Parathyroid adenoma (tissue), 2 donors: ENCODE measurements around the gene UBR3.
"Not testable (repeated sequence)": the region's sequence is repeated elsewhere in the genome, so short reads cannot be mapped to it uniquely, and the experiment has no call there.

Experiments
- H2AFZ ChIP-seq: fragments of 300-600 bp; sonication (generic); one replicate; pipeline ENCODE4 v1.7.0; 2017; ENCODE audit warnings: antibody characterized with exemption, mild to moderate bottlenecking
- H3K27ac ChIP-seq: fragments of 300-600 bp; sonication (generic); one replicate; pipeline ENCODE4 v1.7.0; 2017
- H3K27me3 ChIP-seq: fragments of 300-600 bp; sonication (generic); one replicate; pipeline ENCODE4 v1.7.0; 2017; ENCODE audit warnings: low read length; ENCODE audit not compliant: control insufficient read depth, insufficient read depth
- H3K36me3 ChIP-seq: fragments of 300-600 bp; sonication (generic); one replicate; pipeline ENCODE4 v1.7.0; 2017; ENCODE audit warnings: low read length; ENCODE audit not compliant: control insufficient read depth, insufficient read depth
- H3K4me1 ChIP-seq: fragments of 300-600 bp; sonication (generic); one replicate; pipeline ENCODE4 v1.7.0; 2017; ENCODE audit warnings: control low read depth
- H3K4me2 ChIP-seq: fragments of 300-600 bp; sonication (generic); one replicate; pipeline ENCODE4 v1.7.0; 2017; ENCODE audit warnings: low read length
- H3K4me3 ChIP-seq: fragments of 300-600 bp; sonication (generic); one replicate; pipeline ENCODE4 v1.7.0; 2017; ENCODE audit warnings: low read depth, low read length
- H3K79me2 ChIP-seq: fragments of 300-600 bp; sonication (generic); one replicate; pipeline ENCODE4 v1.7.0; 2017; ENCODE audit warnings: control low read depth
- H3K9ac ChIP-seq: fragments of 300-600 bp; sonication (generic); one replicate; pipeline ENCODE4 v1.7.0; 2017; ENCODE audit warnings: mild to moderate bottlenecking
- H3K9me3 ChIP-seq: fragments of 300-600 bp; sonication (generic); one replicate; pipeline ENCODE4 v1.7.0; 2017; ENCODE audit warnings: low read length; ENCODE audit not compliant: control insufficient read depth
- CTCF ChIP-seq: fragments of 300-600 bp; sonication (generic); IDR thresholded peaks from one replicate; pipeline ENCODE4 v1.7.0; 2017; ENCODE audit warnings: antibody characterized with exemption, mild to moderate bottlenecking
- donor health status: primary hyperparathyroidism.

The UBR3 gene

GRCh38 chr2:169895294-169895985 lies 68.2 kb downstream of the UBR3 start:
- Histone ChIP-seq H3K4me2 (no peak overlapping the region), H2AFZ (no peak overlapping the region), H3K79me2 (no peaks in the 10 kb centered on the region), H3K4me1 (peaks cover 6% of the 10 kb centered on the region), H3K36me3 (no peaks in the 10 kb centered on the region), H3K27me3 (no peaks in the 10 kb centered on the region), H3K4me3 (no peak overlapping the region), H3K27ac (no peak overlapping the region), H3K9ac (no peak overlapping the region), H3K9me3 (no peaks in the 10 kb centered on the region)
- TF ChIP-seq CTCF = no peak

- peaks cover 6% of the 10 kb centered on the region for H3K4me1 ChIP-seq
- no peak overlapping the region for H2AFZ ChIP-seq
- H3K36me3 ChIP-seq = no peaks in the 10 kb centered on the region
- H3K4me3 ChIP-seq = no peak overlapping the region
- TF ChIP-seq CTCF = no peak
- no peaks in the 10 kb centered on the region for H3K79me2 ChIP-seq
- no peak overlapping the region for H3K9ac ChIP-seq
- no peak overlapping the region for H3K4me2 ChIP-seq
- no peaks in the 10 kb centered on the region for H3K27me3 ChIP-seq
- H3K9me3 ChIP-seq = no peaks in the 10 kb centered on the region
- H3K27ac ChIP-seq = no peak overlapping the region
Observed at GRCh38 chr2:169897834-169898233, 70.6 kb downstream of the UBR3 start.

- not testable (repeated sequence) for H3K27ac ChIP-seq, H3K27me3 ChIP-seq, H3K9ac ChIP-seq, H3K79me2 ChIP-seq, H2AFZ ChIP-seq, H3K4me3 ChIP-seq, H3K4me1 ChIP-seq, H3K36me3 ChIP-seq, H3K9me3 ChIP-seq, H3K4me2 ChIP-seq
Observed at GRCh38 chr2:169900103-169900502, 72.8 kb downstream of the UBR3 start.

- no peak for TF ChIP-seq CTCF
- no peak overlapping the region for H3K4me2 ChIP-seq
- no peak overlapping the region for H3K4me3 ChIP-seq
- H3K27me3 ChIP-seq = no peaks in the 10 kb centered on the region
- H2AFZ ChIP-seq = no peak overlapping the region
- H3K9me3 ChIP-seq = no peaks in the 10 kb centered on the region
- H3K9ac ChIP-seq = no peak overlapping the region
- no peaks in the 10 kb centered on the region for H3K79me2 ChIP-seq
- H3K27ac ChIP-seq = no peak overlapping the region
- H3K36me3 ChIP-seq = no peaks in the 10 kb centered on the region
- no peaks in the 10 kb centered on the region for H3K4me1 ChIP-seq
Observed at GRCh38 chr2:169900686-169901085, 73.4 kb downstream of the UBR3 start.

- Histone ChIP-seq H3K9me3 (no peaks in the 10 kb centered on the region), H3K27me3 (no peaks in the 10 kb centered on the region), H3K4me2 (no peak overlapping the region), H3K4me1 (no peaks in the 10 kb centered on the region), H3K9ac (no peak overlapping the region), H3K27ac (no peak overlapping the region), H3K79me2 (no peaks in the 10 kb centered on the region), H3K36me3 (no peaks in the 10 kb centered on the region), H3K4me3 (no peak overlapping the region), H2AFZ (no peak overlapping the region)
- TF ChIP-seq CTCF = no peak
Observed at GRCh38 chr2:169906731-169907130, 79.5 kb downstream of the UBR3 start.
